LNCAP (cell line): ENCODE results near the gene ENC1.

Experiments
- CTCF ChIP-seq: fragments of 450-650 bp; IDR thresholded peaks from 2 replicates; pipeline ENCODE4 v1.5.1; 2017; ENCODE audit warnings: mild to moderate bottlenecking

ENC1 gene

GRCh38 chr5:74626386-74627222, 13.9 kb downstream of the ENC1 start:
- TF ChIP-seq CTCF: no peak

GRCh38 chr5:74625742-74626241, 14.7 kb downstream of the ENC1 start:
- TF ChIP-seq CTCF: no peak

- TF ChIP-seq CTCF: no peak
Measured at GRCh38 chr5:74624931-74625505, 15.5 kb downstream of the ENC1 start.

GRCh38 chr5:74624501-74624900, 16.0 kb downstream of the ENC1 start:
- TF ChIP-seq CTCF: no peak

- TF ChIP-seq CTCF: no peak
Measured at GRCh38 chr5:74623748-74624408, 16.6 kb downstream of the ENC1 start.

GRCh38 chr5:74623006-74623611, 17.4 kb downstream of the ENC1 start:
- no peak for TF ChIP-seq CTCF

- TF ChIP-seq CTCF: no peak
Measured at GRCh38 chr5:74622122-74622521, 18.4 kb downstream of the ENC1 start.
